K562 (cell line): ENCODE results near the gene ZNF853. TPM values are rescaled to one million over a fixed set of nuclear protein-coding genes. Genes with fewer than 3 reads are reported as not detected.

Experiments
- ATAC-seq: fragments of 200-7000 bp; cut with Tn5 transposase; 3 replicates; pipeline ENCODE4 v1.9.1; 2020; ENCODE audit warnings: moderate library complexity
- BruUV-seq: library from RNA; stranded (reverse); fragments of 400-500 nt; replicated peaks from 2 replicates; lab custom pipeline; 2021; lab: Mats Ljungman, UMichigan
- CTCF ChIA-PET: fragments of 300-600 bp; formaldehyde crosslinking; extraction: SDS; loops from one replicate; lab custom pipeline; 2021; ENCODE audit warnings: low intra/inter-chr PET ratio; lab: Yijun Ruan, JAX
- POLR2A ChIA-PET: fragments of 300-600, 350-650 bp; sonication (Branson Sonifier 250); formaldehyde crosslinking; extraction: SDS; loops from one replicate; lab custom pipeline; 2021; ENCODE audit warnings: antibody characterized with exemption, inconsistent platforms; lab: Yijun Ruan, JAX
- DNase-seq, 4 experiments: peaks; one replicate each; pipeline versions ENCODE4 v3.0.0 to v3.0.0-alpha.2; 2011 to 2018; ENCODE audit warnings: low spot score in 3 of 4, mixed read lengths in 3 of 4; ENCODE audit errors: extremely low read depth in 1 of 4
- FAIRE-seq: peaks from 2 replicates; lab custom pipeline; 2011; peaks lifted over from hg19 to GRCh38; lab: Jason Lieb, UNC
- H2AFZ ChIP-seq: 2 replicates; pipeline ENCODE4 v1.6.0; 2011; ENCODE audit warnings: low read depth, low read length, control low read depth, inconsistent platforms
- H3K27ac ChIP-seq: fragments of 200-600 bp; 3 replicates; pipeline ENCODE4 v1.8.0; 2011; ENCODE audit warnings: low read depth, mild to moderate bottlenecking, control low read depth, inconsistent platforms, low read length, moderate library complexity, mixed read lengths; ENCODE audit errors: extremely low read depth
- H3K27me3 ChIP-seq, 2 experiments: fragments of 300-600 bp in 1 of 2; 2 replicates in 1 of 2; 3 replicates in 1 of 2; pipeline versions ENCODE4 v1.6.0 to v1.8.0; 2011; ENCODE audit warnings: inconsistent platforms in 2 of 2, low read length in 2 of 2, mild to moderate bottlenecking in 1 of 2, mixed read lengths in 1 of 2, moderate library complexity in 1 of 2; ENCODE audit not compliant: control insufficient read depth in 2 of 2, insufficient read depth in 2 of 2
- H3K36me3 ChIP-seq: fragments of 300-600 bp; 3 replicates; pipeline ENCODE4 v1.8.0; 2011; ENCODE audit warnings: mild to moderate bottlenecking, low read length, inconsistent platforms; ENCODE audit not compliant: control insufficient read depth, insufficient read depth
- H3K4me1 ChIP-seq, 2 experiments: fragments of 200-600 bp in 1 of 2; replicated peaks in 1 of 2; 2 replicates in 1 of 2; 3 replicates in 1 of 2; pipeline versions ENCODE4 v1.5.1 to v1.8.0; 2011; ENCODE audit warnings: inconsistent platforms in 2 of 2, low read length in 2 of 2, mild to moderate bottlenecking in 1 of 2, mixed read lengths in 1 of 2, moderate library complexity in 1 of 2; ENCODE audit not compliant: control insufficient read depth in 2 of 2, insufficient read depth in 2 of 2
- H3K4me2 ChIP-seq: 2 replicates; pipeline ENCODE4 v1.6.1; 2011; ENCODE audit warnings: low read length, control low read depth, inconsistent platforms, mixed read lengths; ENCODE audit not compliant: insufficient read depth
- H3K4me3 ChIP-seq: fragments of 200-600 bp; sonication (generic), shearing (Covaris generic); 2 replicates; pipeline ENCODE4 v1.5.1; 2016; ENCODE audit warnings: control low read depth, inconsistent platforms
- H3K79me2 ChIP-seq: fragments of 200-600 bp; 3 replicates; pipeline ENCODE4 v1.8.0; 2011; ENCODE audit warnings: low read length, inconsistent platforms; ENCODE audit not compliant: control insufficient read depth, insufficient read depth
- H3K9ac ChIP-seq, 2 experiments: 2 replicates each; pipeline versions ENCODE4 v1.6.0 to v1.6.1; 2011; ENCODE audit warnings: low read depth in 2 of 2, low read length in 2 of 2, control low read depth in 1 of 2, inconsistent platforms in 1 of 2, mild to moderate bottlenecking in 1 of 2, mixed read lengths in 1 of 2; ENCODE audit not compliant: insufficient read depth in 1 of 2
- H3K9me1 ChIP-seq: one replicate; pipeline ENCODE4 v1.6.0; 2011; ENCODE audit warnings: inconsistent platforms, mild to moderate bottlenecking, low read length, moderate library complexity; ENCODE audit not compliant: control insufficient read depth, insufficient read depth
- H3K9me3 ChIP-seq: replicated peaks from 2 replicates; pipeline ENCODE4 v1.5.1; 2011; ENCODE audit warnings: low read depth, low read length, inconsistent platforms; ENCODE audit not compliant: control insufficient read depth, insufficient read depth
- H4K20me1 ChIP-seq: replicated peaks from 2 replicates; pipeline ENCODE4 v1.6.1; 2011; ENCODE audit warnings: low read length, inconsistent platforms, mixed read lengths; ENCODE audit not compliant: control insufficient read depth, insufficient read depth
- CBX1 ChIP-seq: sonication (generic); IDR thresholded peaks from 2 replicates; pipeline ENCODE4 v1.6.1; 2016; ENCODE audit warnings: antibody characterized with exemption, low read depth, mild to moderate bottlenecking
- EGR1 ChIP-seq: fragments of 450-650 bp; conservative IDR thresholded peaks from 2 replicates; pipeline ENCODE4 v1.6.1; 2017; ENCODE audit warnings: mild to moderate bottlenecking
- ELK1 ChIP-seq: sonication (generic); formaldehyde crosslinking; IDR thresholded peaks from 2 replicates; pipeline ENCODE4 v1.8.1; 2022; ENCODE audit warnings: missing genetic modification reagents
- POLR2G ChIP-seq: fragments of 200-400 bp; formaldehyde crosslinking; IDR thresholded peaks from 2 replicates; pipeline ENCODE4 v1.6.1; 2017; ENCODE audit warnings: low read depth, mild to moderate bottlenecking, antibody characterized with exemption, low read length, moderate library complexity
- PRPF4 ChIP-seq: fragments of 200-400 bp; formaldehyde crosslinking; IDR thresholded peaks from one replicate; pipeline ENCODE4 v1.6.1; 2017; ENCODE audit warnings: low read length, low read depth, mild to moderate bottlenecking; ENCODE audit not compliant: insufficient read depth, poor library complexity, severe bottlenecking
- RBFOX2 ChIP-seq: fragments of 200-400 bp; formaldehyde crosslinking; IDR thresholded peaks from 2 replicates; pipeline ENCODE4 v1.6.1; 2017; ENCODE audit warnings: low read depth, mild to moderate bottlenecking, low read length, moderate library complexity
- RUNX1 ChIP-seq: sonication (generic); IDR thresholded peaks from 2 replicates; pipeline ENCODE4 v1.6.1; 2016; ENCODE audit warnings: antibody characterized with exemption, low read depth
- SETDB1 ChIP-seq: IDR thresholded peaks from one replicate; pipeline ENCODE4 v1.6.1; 2012; ENCODE audit warnings: low read length, control low read depth, inconsistent platforms
- SMARCA5 ChIP-seq: fragments of 450-650 bp; IDR thresholded peaks from 2 replicates; pipeline ENCODE4 v1.6.1; 2016
- ZNF512 ChIP-seq: IDR thresholded peaks from 2 replicates; pipeline ENCODE4 v1.6.1; 2016; ENCODE audit warnings: missing genetic modification characterization, missing compliant biosample characterization
- ZNF561 ChIP-seq: fragments of 450-650 bp; formaldehyde crosslinking; conservative IDR thresholded peaks from 2 replicates; pipeline ENCODE4 v1.4.0; 2020; ENCODE audit warnings: mild to moderate bottlenecking, moderate library complexity
- ZNF655 ChIP-seq: fragments of 250-450 bp; sonication (Bioruptor Pico); IDR thresholded peaks from 2 replicates; pipeline ENCODE4 v1.5.0; 2021
- WGBS: fragments of 100-300 bp; shearing (Covaris generic); methylation state at CpG from one replicate; pipeline ENCODE4 v1.1.6; 2016; ENCODE audit warnings: low coverage, mixed read lengths; ENCODE audit not compliant: insufficient coverage; ENCODE audit errors: missing lambda C conversion rate; 5-methylcytosine and 5-hydroxymethylcytosine counted together
- in situ Hi-C: fragments of 300-500 bp; cut with MboI; formaldehyde crosslinking; loops from 4 replicates; pipeline ENCODE4 v1.15.0; 2018; ENCODE audit warnings: inconsistent platforms, mixed read lengths
- intact Hi-C: fragments of 100-400 bp; cut with micrococcal nuclease; formaldehyde crosslinking; loops from 2 replicates; pipeline ENCODE4 v1.14.2; 2022
- polyA plus RNA-seq, 8 experiments: library from polyadenylated mRNA; depleted of rRNA in 4 of 8; stranded (reverse) in 5 of 8; unstranded in 3 of 8; fragments of >200 nt; fragmentation: Nextera tagmentation in 2 of 8; fragmentation: Illumina TruSeq in 1 of 8; extraction: Ambion mirVana in 2 of 8; extraction: Trizol in 1 of 8; gene quantifications; 2 replicates each; pipeline versions ENCODE4 v1.2.1 to v1.2.3, GENCODE V29; 2011 to 2014; ENCODE audit warnings: inconsistent platforms in 1 of 8, missing spikeins in 1 of 8
- total RNA-seq, 7 experiments: library from RNA; depleted of rRNA in 6 of 7; stranded (reverse); fragments of >200 nt in 6 of 7; fragmentation: Illumina TruSeq in 2 of 7; extraction: Trizol in 2 of 7; gene quantifications; 2 replicates each; pipeline versions ENCODE4 v1.2.1 to v1.2.3, GENCODE V29; 2011 to 2021; ENCODE audit warnings: low replicate concordance in 1 of 7

The ZNF853 gene
- total and polyA plus RNA-seq, 9 of the 15 experiments (the other 6 are each of a cell fraction or from before 2014, with no cell fraction given) = 0.03 TPM; not detected in 8

- H4K20me1 ChIP-seq = no peaks in the 10 kb centered on the region
- 92% methylated on average over 16 of the region's 22 CpGs for WGBS
- no peak for ATAC-seq
- in situ Hi-C loops = no loop called here
- no peak for DNase-seq
- no peak overlapping the region for H3K4me2 ChIP-seq
- POLR2A ChIA-PET = no interaction called here
- no peak for FAIRE-seq
- H3K27ac ChIP-seq = no peak overlapping the region
- peaks cover 6% of the 10 kb centered on the region; the same call in 1 of the 2 replicates for H3K9me3 ChIP-seq
- H3K9me1 ChIP-seq = peaks cover 2% of the 10 kb centered on the region
- H3K79me2 ChIP-seq = peaks cover 49% of the 10 kb centered on the region
- peak overlapping the region in 1 of 2 experiments; percentile 17; a peak in 1 of 4 replicates for H3K9ac ChIP-seq
- H2AFZ ChIP-seq = no peak overlapping the region
- no peaks in the 10 kb centered on the region for H3K27me3 ChIP-seq
- TF ChIP-seq CBX1 (no peak), RBFOX2 (peak; percentile 43; the same call in 1 of the 2 replicates), PRPF4 (no peak), ZNF512 (tag) (no peak), SETDB1 (no peak), RUNX1 (no peak), EGR1 (0 out of 2 replicates have a peak, but pooled peaks have one; percentile 16), POLR2G (peak; percentile 56), ELK1 (CRISPR knock-in tag) (no peak), ZNF561 (CRISPR knock-in tag) (no peak), ZNF655 (no peak), SMARCA5 (no peak)
- TF ChIP-seq, all 486 proteins: peak for 3
- peaks cover 19 to 46% of the 10 kb centered on the region in 2 experiments; a peak in 4 of 5 replicates for H3K4me1 ChIP-seq
- H3K4me3 ChIP-seq = no peak overlapping the region
- no TSS peak for BruUV-seq
- peaks cover 89% of the 10 kb centered on the region for H3K36me3 ChIP-seq
- intact Hi-C loops = no loop called here
- CTCF ChIA-PET = no interaction called here
Observed at GRCh38 chr7:6642861-6643640, 27.6 kb downstream of the ZNF853 start.
